K562 treated with DMSO at 1 percent for 12 hours (cell line): ENCODE data around the gene ZNF426. TPM values are rescaled to one million over a fixed set of nuclear protein-coding genes. Genes with fewer than 3 reads are reported as not detected.

ENCODE experiments used
- total RNA-seq: library from RNA; unstranded; fragments of 300-600 nt; gene quantifications from 2 replicates; pipeline ENCODE4 v1.2.3, GENCODE V29; 2022; ENCODE audit not compliant: insufficient read depth

Gene ZNF426
- 3.1 and 6.6 TPM in 2 replicates for total RNA-seq

GRCh38 chr19:9538183-9539058, at the start of gene ZNF426:
TSS of gene ZNF426 (minus strand) at chr19:9538645. CDS start at chr19:9536232, 2,413 bp downstream.

GRCh38 chr19:9584073-9584833, 45.8 kb upstream of the ZNF426 start, which contains the start of gene ZNF121:
TSS of gene ZNF121 (minus strand) at chr19:9584504. CDS start at chr19:9568097, 16,407 bp downstream.

GRCh38 chr19:9498183-9498902, 40.1 kb downstream of the ZNF426 start, which contains the start of gene ZNF560:
TSS of gene ZNF560 (minus strand) at chr19:9498616. CDS start at chr19:9475313, 23,303 bp downstream.

Other genes starting within 250 kb of the ZNF426 start
- gene ZNF699, start 228.8 kb downstream of the ZNF426 start, total RNA-seq, result 0.36 and 2.5 TPM in 2 replicates
- gene ZNF559, start 214.5 kb downstream of the ZNF426 start, total RNA-seq, result 5.8 and 13.4 TPM in 2 replicates
- gene ZNF177, start 175.6 kb downstream of the ZNF426 start, total RNA-seq, result 1.1 and 4.4 TPM in 2 replicates
- gene ZNF266, start 103.1 kb downstream of the ZNF426 start, total RNA-seq, result 14.3 and 36.8 TPM in 2 replicates
- 0.53 TPM in 1 of 2 replicates, not detected in the other for gene ZNF560, start 40.0 kb downstream of the ZNF426 start, total RNA-seq
- 3.5 and 11.4 TPM in 2 replicates for gene ZNF121, start 45.9 kb upstream of the ZNF426 start, total RNA-seq
- 4.9 and 23.0 TPM in 2 replicates for gene ZNF561, start 82.6 kb upstream of the ZNF426 start, total RNA-seq
- gene ZNF562, start 136.5 kb upstream of the ZNF426 start, total RNA-seq, result 1.1 and 6.9 TPM in 2 replicates
- 7.1 and 14.3 TPM in 2 replicates for gene ZNF846, start 230.1 kb upstream of the ZNF426 start, total RNA-seq